Thymus (tissue), 11 donors: ENCODE data around the gene RBM19. TPM values are rescaled to one million over a fixed set of nuclear protein-coding genes. Genes with fewer than 3 reads are reported as not detected.

Experiments used
- DNase-seq, 9 donors: peaks; one replicate each; pipeline ENCODE4 v3.0.0-alpha.2; 2013; ENCODE audit warnings: low spot score in 9 of 9, low read depth in 6 of 9, missing footprints in 1 of 9
- H3K27ac ChIP-seq, 2 donors: one replicate each; pipeline ENCODE4 v1.5.1; 2013; ENCODE audit warnings: control low read depth in 1 of 2, low read depth in 1 of 2, low read length in 1 of 2, mild to moderate bottlenecking in 1 of 2, moderate library complexity in 1 of 2
- H3K27me3 ChIP-seq, 2 donors: one replicate each; pipeline ENCODE4 v1.5.1; 2013; ENCODE audit warnings: low read length in 1 of 2; ENCODE audit not compliant: control insufficient read depth in 2 of 2, insufficient read depth in 1 of 2
- H3K36me3 ChIP-seq, 2 donors: one replicate each; pipeline ENCODE4 v1.5.1; 2013; ENCODE audit warnings: low read length in 1 of 2, mild to moderate bottlenecking in 1 of 2, moderate library complexity in 1 of 2; ENCODE audit not compliant: control insufficient read depth in 2 of 2, insufficient read depth in 2 of 2
- H3K4me1 ChIP-seq, 2 donors: one replicate each; pipeline ENCODE4 v1.5.1; 2013; ENCODE audit warnings: low read length in 2 of 2; ENCODE audit not compliant: control insufficient read depth in 2 of 2, insufficient read depth in 2 of 2
- H3K4me3 ChIP-seq, 2 donors: one replicate each; pipeline ENCODE4 v1.5.1; 2013; ENCODE audit warnings: low read length in 2 of 2, control low read depth in 1 of 2, mild to moderate bottlenecking in 1 of 2
- H3K9me3 ChIP-seq, 2 donors: one replicate each; pipeline ENCODE4 v1.5.1; 2013; ENCODE audit warnings: low read length in 1 of 2, mild to moderate bottlenecking in 1 of 2; ENCODE audit not compliant: control insufficient read depth in 2 of 2, insufficient read depth in 1 of 2
- WGBS: extraction: QIAGEN DNeasy Blood & Tissue Kit; methylation state at CpG from one replicate; pipeline ENCODE4 v1.1.7; 2013; 5-methylcytosine and 5-hydroxymethylcytosine counted together
- polyA plus RNA-seq: library from polyadenylated mRNA; stranded (reverse); fragments of 200-250 nt; gene quantifications from one replicate; pipeline ENCODE4 v1.2.3, GENCODE V29; 2013
- total RNA-seq: library from RNA; stranded (reverse); fragments of 120-200 nt; gene quantifications from one replicate; pipeline ENCODE4 v1.2.4, GENCODE V29; 2013
- donor health status: healthy.

RBM19 gene
- total and polyA plus RNA-seq, 2 donors, result 16.0 to 24.2 TPM

GRCh38 chr12:113802000-113802749, 163.9 kb downstream of the RBM19 start:
- Histone ChIP-seq H3K4me3 (no peak overlapping the region), H3K4me1 (no peaks in the 10 kb centered on the region), H3K27me3 (no peaks in the 10 kb centered on the region), H3K36me3 (no peaks in the 10 kb centered on the region), H3K9me3 (no peaks in the 10 kb centered on the region), H3K27ac (no peak overlapping the region)
- no peak for DNase-seq
- 91% methylated on average over 17 of the region's 17 CpGs for WGBS

GRCh38 chr12:113800201-113800600, 165.9 kb downstream of the RBM19 start:
- no peak overlapping the region for H3K27ac ChIP-seq
- WGBS, result 98% methylated on average over 12 of the region's 12 CpGs
- H3K36me3 ChIP-seq, result no peaks in the 10 kb centered on the region
- H3K27me3 ChIP-seq, result peaks cover 0 to 11% of the 10 kb centered on the region in 2 donors
- no peaks in the 10 kb centered on the region for H3K9me3 ChIP-seq
- H3K4me3 ChIP-seq, result no peak overlapping the region
- DNase-seq, result no peak
- no peaks in the 10 kb centered on the region for H3K4me1 ChIP-seq

DNA sequence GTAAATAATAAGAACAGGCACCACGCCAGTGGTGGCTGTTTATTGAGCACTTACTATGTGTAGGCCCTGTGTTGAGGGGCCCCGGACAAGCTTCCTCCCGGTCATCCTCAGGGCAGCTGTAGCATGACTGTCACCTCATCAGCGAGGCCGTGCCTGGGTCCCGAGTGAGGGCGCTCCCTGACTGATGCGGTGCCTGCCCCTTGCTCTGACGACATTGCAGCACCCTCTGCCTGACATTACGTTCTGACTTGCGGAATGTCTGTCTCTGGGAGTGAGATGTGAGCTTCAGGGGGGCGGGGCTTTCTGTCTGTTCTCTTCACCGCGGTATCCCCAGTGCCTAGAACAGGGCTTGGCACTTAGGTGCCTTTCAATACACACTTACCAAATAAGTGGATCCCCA, 167.6 kb downstream of the RBM19 start:
- Histone ChIP-seq H3K27ac (no peak overlapping the region), H3K27me3 (peaks cover 0 to 19% of the 10 kb centered on the region in 2 donors), H3K4me1 (no peaks in the 10 kb centered on the region), H3K9me3 (no peaks in the 10 kb centered on the region), H3K36me3 (no peaks in the 10 kb centered on the region), H3K4me3 (no peak overlapping the region)
- no peak for DNase-seq
- WGBS, result 94% methylated on average over 14 of the region's 14 CpGs

DNA sequence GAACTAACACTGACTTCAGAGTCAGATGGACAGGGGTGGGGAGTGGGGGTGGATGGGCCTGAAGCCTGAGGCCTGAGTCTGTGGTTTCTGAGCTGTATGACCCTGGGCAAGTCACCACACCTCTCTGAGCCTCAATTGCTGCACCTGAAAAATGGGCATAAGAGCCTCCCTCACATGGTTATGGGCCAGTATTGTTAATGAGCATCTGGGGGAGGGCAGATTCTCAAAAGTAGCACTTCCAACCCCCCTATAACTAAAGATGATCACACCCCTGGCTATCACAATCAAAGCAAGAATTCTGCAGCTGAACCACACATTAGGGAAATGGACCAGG, 168.6 kb downstream of the RBM19 start:
- Histone ChIP-seq H3K9me3 (no peaks in the 10 kb centered on the region), H3K27ac (no peak overlapping the region), H3K4me1 (no peaks in the 10 kb centered on the region), H3K27me3 (peaks cover 0 to 19% of the 10 kb centered on the region in 2 donors), H3K36me3 (no peaks in the 10 kb centered on the region), H3K4me3 (no peak overlapping the region)
- DNase-seq, result no peak

DNA sequence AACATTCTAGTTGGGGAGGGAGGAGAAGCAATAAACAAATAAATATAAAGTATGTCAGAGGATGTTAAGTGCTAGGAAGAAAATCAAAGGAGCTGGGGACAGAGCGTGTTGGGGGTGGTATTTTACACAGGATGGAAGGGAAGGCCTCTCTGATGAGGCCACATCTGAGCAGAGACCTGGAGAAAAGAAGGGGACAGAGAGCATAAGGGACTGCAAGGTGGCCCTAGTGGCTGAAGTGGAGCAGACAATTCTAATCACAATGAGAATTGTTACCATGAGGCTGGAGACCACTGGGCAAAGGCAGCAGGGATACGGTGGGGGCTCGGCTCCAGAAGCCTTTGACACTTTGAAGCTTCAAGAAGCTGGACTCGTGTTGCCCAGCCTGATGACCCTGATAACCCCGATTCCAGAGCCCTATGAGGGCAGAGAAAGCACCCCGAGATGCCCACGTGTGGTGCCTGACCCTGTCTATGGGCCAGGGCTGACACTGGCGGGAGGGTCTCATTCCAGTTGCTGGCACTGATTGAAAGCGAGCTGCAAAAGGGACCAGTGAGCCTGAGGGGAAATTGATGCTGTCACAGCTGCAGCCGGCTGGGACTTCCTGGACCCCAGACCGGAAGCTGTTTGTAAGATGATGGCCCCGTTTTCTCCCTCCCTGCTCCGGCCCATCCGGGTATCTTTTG, 169.1 kb downstream of the RBM19 start:
- no peak overlapping the region for H3K27ac ChIP-seq
- peaks cover 0 to 19% of the 10 kb centered on the region in 2 donors for H3K27me3 ChIP-seq
- no peaks in the 10 kb centered on the region for H3K36me3 ChIP-seq
- no peaks in the 10 kb centered on the region for H3K4me1 ChIP-seq
- 71% methylated on average over 14 of the region's 14 CpGs for WGBS
- DNase-seq, result no peak
- no peaks in the 10 kb centered on the region for H3K9me3 ChIP-seq
- H3K4me3 ChIP-seq, result no peak overlapping the region

- DNase-seq, result no peak
- H3K4me3 ChIP-seq, result no peak overlapping the region
- H3K27me3 ChIP-seq, result peaks cover 0 to 19% of the 10 kb centered on the region in 2 donors
- 81% methylated on average over 28 of the region's 28 CpGs for WGBS
- no peaks in the 10 kb centered on the region for H3K9me3 ChIP-seq
- no peak overlapping the region for H3K27ac ChIP-seq
- no peaks in the 10 kb centered on the region for H3K4me1 ChIP-seq
- H3K36me3 ChIP-seq, result no peaks in the 10 kb centered on the region
These were observed 169.9 kb downstream of the RBM19 start for GRCh38 chr12:113796066-113796827.

DNA sequence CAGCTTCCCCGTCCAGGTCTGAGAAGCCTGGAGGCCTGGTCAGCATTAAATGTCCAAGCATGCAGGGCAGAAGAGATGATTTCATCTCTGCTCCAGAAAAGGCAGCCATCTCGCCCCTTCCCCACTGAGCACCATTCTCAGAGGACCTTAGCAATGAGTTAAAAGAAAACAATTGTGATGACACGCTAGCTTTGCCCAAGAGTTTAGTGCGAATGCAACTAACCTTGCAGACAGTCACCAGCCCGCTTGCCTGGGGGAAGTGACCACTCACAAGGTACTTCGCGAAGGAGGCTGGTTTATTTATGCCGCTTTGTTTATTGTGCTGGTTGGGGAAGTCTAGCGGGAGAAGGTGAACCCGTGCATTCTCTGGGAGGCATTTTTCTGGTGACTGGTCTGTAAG, 170.7 kb downstream of the RBM19 start:
- no peaks in the 10 kb centered on the region for H3K36me3 ChIP-seq
- no peak for DNase-seq
- no peak overlapping the region for H3K27ac ChIP-seq
- H3K9me3 ChIP-seq, result no peaks in the 10 kb centered on the region
- H3K27me3 ChIP-seq, result peaks cover 0 to 19% of the 10 kb centered on the region in 2 donors
- no peak overlapping the region for H3K4me3 ChIP-seq
- 86% methylated on average over 10 of the region's 10 CpGs for WGBS
- no peaks in the 10 kb centered on the region for H3K4me1 ChIP-seq

GRCh38 chr12:113794774-113795173, 171.4 kb downstream of the RBM19 start:
- DNase-seq, result no peak
- 66% methylated on average over 17 of the region's 17 CpGs for WGBS
- H3K27ac ChIP-seq, result no peak overlapping the region
- H3K4me1 ChIP-seq, result no peaks in the 10 kb centered on the region
- no peaks in the 10 kb centered on the region for H3K9me3 ChIP-seq
- no peak overlapping the region for H3K4me3 ChIP-seq
- H3K27me3 ChIP-seq, result peaks cover 0 to 19% of the 10 kb centered on the region in 2 donors
- no peaks in the 10 kb centered on the region for H3K36me3 ChIP-seq

DNA sequence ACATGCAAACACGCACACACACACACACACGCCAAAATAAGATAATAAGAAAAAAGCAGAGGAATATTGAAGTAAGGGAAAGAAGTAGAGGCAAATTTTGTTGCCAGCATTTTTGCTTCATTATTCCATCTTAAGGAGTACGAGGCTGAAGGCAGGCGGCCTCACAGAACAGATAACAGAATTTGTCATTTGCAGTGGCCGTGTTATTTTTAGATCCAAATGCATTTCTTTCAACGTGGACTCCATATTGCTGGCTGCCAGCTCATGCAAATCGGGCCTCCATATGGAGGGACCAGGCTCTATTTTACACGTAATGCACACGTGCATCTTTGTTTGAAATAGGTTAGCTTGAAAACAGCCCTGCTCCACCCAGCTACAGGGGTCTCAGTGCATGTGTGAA, 172.9 kb downstream of the RBM19 start:
- Histone ChIP-seq H3K27me3 (peaks cover 0 to 19% of the 10 kb centered on the region in 2 donors), H3K9me3 (no peaks in the 10 kb centered on the region), H3K36me3 (no peaks in the 10 kb centered on the region), H3K27ac (no peak overlapping the region), H3K4me1 (no peaks in the 10 kb centered on the region), H3K4me3 (no peak overlapping the region)
- 90% methylated on average over 9 of the region's 9 CpGs for WGBS
- no peak for DNase-seq
